DMS153 (cell line): Measurements from ENCODE around the gene NR2F1-AS1.

Experiments used
- DNase-seq: peaks from one replicate; lab custom pipeline; 2025; lab: John Stamatoyannopoulos, UW

The NR2F1-AS1 gene

DNA sequence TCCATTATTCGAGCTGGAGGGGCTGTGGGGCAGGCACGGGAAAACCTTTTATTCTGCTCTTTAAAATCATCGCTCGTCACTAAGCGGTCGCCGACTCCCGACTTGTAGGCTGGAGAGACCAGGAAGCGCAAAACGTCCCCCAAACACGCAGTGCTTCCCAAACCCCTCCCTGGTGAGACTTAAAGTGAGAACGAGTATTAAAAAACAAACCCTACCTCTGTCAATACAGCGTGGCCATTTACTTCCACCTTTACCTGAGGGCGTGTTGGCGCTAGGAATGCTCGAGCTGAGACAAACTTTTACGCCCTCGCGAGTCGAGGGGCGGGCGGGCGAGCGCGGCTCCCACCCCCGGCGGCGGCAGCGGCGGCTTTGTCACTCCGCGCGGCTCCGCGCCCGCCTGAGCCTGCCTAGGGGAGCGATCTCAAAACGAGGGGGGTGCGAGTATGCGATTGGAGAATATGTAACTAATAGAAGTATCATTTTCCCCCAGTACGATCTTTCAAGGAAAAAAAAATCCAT is at the start of gene NR2F1-AS1:
Gene NR2F1-AS1, minus strand, starts transcription at position 293 of the 519 bp plus-strand sequence.
- no peak for DNase-seq

DNA sequence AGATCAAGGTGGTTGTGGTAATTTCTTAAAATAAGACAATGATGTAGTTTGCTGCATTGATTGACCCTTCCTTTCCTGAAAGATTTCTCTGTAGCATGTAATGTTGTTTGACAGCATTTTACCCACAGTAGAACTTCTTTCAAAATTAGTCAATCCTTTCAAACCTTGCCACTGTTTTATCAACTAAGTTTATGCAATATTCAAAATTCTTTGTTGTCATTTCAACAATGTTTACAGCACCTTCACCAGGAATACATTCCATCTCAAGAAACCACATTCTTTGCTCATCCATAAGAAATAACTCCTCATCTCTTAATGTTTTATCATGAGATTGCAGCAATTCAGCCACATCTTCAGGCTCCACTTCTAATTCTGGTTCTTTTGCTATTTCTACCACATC is 45.8 kb upstream of the NR2F1-AS1 start:
- DNase-seq: no peak

DNA sequence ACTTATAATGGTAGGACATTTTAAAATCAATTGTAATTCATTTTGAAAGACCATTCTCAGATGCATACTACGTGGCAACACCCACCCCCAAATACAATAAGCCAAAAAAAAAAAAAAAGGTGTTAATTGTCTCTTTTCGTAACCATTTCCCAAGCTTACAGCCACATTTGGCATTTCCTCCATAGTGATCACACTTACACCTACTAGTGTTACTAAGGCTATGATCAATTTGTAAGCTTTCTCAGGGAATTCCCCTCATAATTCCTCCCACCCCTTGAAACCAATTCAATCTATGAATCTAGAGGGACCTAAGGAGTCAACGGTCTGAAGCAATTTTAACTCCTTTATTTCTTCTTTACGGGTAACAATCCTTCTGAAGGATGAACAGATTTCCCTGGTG is 42.1 kb upstream of the NR2F1-AS1 start:
- DNase-seq: no peak

DNA sequence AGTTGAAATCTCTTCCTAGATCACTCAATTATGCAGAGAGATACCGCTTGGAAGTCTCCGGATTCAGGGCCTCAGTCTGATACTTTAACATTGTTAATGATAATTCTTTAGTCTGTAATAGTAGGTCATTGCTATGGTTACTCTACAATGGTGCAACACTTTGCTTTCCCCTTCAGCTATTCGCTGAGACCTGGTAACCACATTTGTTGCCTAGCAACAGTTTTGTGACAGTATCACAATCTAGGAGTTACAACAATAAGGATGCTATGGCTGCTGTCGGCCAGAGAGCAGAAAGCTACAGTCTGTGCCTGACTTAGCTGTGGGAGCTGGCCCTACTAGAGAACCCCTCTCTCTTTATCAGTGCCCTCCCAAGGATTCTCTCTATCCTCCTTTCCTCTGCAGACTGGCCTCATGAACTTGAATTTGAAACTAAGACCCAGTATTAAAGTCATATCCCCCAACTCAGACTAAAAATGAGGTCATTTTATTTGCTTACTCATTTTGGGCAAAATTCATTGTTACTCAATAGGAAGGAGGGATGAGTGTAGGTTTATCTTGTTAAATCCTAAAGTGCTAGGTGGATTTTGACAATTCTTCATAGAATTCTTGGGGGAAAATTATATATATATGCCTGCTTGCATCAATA is 41.3 kb upstream of the NR2F1-AS1 start:
- peak; percentile 59 for DNase-seq

DNA sequence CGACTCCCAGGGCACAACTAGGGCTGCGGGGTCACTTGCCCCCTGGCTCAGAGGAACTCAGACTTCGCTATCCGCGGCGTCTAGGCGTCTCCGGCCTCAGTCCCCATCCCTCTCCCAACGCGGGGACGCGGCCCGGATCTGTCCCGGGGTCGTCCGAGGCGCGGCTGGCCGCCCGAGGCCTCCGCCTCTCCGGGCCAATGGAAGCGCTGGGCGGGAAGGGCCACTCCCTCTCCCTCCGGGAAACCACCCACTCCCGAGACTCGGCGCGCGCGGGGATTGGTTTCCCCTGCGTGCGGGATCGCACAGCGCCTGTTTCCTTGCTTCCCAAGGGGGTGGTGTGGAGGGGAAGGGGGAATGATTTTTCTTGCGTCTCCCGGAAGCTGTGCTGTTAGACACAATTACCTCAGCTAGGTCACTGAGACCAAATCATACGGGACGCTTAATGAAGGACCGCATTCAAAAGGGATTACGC is 40.3 kb upstream of the NR2F1-AS1 start:
- peak; percentile 66 for DNase-seq

DNA sequence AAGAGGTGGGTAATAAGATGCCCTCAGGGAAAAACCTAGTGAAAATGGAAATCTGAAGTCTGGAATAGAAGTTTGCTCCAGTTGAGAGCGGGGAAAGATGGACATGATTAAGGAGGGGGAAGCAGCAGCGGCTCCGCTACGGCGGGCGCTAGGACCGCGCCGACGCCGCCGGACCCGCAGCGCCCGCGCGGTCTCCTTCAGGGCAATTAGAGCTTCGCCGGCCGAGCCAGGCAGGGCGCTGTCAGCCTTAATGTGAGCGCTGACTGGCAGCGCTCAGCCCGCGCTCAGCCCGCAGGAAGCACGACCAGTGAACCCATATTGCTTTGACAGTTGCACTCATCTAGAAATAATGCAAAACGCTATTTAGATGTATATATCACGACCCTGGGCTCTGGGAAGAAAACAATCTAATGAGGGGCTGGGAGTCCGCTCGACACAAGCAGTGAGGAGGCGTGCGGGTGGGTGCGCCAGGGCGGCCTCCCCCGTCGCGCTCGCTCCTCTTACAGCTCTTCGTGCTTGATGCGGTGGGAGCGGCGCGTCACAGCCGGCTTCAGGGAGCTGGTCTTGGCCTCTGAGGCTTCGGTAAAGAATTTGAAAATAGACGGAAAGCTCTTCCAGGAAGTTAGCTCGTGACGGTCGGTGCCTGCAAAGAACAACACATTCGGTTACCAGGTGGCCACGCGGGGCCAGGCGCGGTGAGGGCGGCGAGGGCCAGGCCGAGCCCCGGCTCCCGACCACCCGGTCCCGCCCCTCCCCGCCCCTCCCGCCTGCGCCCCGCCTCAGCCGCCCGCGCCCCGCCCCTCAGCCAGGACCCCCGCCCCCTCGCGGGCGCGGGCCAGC is 39.7 kb upstream of the NR2F1-AS1 start:
- peak; percentile 59 for DNase-seq

DNA sequence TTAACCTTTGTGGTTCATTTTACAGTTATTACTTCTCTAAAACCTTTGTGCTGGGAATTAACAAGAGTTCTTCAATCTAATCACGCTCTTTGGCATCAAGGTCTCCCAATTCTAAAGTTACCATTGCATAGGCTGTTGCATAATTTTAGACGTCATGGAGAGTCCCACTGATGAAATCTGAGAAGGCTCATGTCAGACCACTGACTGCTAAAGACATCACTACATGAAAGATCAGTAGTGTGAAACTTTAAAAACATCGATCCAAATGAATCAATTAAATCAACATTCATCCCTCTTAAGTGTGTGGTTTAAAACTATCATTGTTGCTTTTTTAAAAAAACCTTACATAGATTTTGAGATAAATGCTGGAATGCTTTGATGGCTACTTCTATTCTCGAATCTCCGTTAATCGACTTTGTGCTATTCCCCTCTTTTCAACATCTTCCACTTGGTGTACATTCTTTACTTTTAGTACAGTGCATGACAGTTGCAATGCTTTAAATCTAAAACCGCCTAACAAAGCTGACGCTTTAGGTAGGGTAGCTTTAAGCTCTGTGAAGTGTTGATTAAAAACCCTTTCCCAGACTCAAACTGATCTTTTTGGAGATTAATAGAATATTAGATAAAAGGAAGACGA is 35.6 kb upstream of the NR2F1-AS1 start:
- no peak for DNase-seq

DNA sequence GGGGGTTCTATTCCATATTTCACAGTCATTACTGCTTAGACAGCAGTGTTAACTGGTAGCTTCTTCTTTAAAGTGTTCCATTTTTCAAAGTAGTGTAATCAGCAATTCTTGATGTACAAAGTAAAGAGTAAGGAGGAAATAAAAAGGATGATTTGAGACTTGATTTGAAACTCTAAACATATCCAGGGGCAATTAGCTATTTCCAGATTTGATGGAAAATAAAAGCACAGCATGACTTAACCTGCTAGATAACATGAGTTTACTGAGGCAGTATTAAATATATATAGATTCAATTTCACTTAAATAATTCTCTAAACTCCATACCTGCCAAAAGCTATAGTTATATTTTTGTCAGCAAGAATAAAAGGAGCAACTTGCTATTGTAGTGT is 31.8 kb upstream of the NR2F1-AS1 start:
- no peak for DNase-seq

DNA sequence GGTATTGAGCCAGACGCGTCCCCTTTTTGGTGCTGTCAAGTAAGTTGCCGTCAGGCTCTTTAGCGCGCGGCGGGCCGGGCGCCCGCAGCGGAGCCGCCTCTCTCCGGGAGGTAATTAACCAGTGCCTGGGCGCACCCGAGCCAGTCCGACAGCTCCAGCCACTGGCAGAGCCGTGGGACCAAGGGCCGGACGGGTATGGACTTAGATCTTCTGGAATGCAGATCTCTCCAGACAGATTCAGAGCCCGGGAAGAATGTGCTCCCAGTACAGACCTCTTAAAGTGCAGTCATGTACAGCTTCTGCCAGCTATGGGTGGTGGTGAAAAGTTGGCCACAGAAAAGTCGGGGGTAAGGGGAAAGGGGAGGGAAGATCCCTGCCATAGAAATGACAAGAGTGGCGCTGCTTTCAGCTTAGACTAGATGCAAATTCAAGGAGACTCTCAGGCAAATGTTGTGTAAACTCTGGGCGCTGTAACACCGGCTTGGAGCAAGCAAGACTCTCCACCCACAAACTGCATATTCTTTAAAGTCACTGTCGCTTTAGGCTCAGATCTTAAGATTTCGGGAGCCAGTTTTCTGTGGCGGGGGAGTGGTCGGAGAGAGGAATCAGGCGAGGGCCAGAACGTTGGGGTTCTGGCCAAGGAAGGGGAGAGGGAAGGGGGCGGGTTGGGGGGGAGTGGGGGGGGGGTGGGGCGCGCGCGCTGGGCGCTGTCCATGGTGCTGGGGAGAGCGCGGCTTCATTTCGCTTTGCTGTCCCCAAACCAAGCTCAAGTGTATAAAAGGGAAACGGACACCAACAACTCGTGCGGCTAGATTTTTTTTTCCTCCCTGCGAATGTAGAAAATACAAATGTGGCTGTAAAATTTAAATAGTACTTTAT is 31.2 kb upstream of the NR2F1-AS1 start:
- no peak for DNase-seq

DNA sequence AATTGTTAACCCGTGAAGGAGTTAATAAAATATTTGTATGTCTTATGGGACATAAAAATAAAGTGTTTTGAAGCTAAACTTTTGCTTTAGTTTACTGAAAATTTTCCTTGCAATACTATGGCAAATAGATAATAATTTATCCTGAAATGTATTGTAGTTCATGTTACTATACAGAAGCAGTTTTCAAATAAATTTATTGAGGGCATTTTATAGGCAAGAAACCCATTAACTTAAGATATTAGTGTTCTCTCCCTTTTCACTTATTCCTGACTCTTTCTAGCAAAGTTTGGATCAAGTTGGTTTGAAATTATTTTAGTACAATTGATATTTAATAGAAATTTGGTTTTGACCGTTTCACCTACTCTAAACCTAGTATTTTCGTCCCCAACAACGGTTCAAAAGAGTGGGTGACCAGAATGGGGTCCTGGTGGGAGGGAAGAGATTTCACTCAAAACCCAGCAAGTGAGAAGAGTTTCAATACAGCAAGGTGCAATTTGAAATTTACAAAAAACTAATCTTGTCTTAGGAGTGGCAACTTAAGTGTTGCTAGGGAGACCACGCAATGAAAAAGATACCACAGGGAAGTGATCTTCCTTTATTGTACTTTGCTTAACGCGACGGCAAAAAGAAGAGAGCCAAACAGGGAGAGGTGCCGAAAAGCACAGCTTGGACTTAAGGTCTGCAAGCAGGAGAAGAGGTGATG is 30.4 kb upstream of the NR2F1-AS1 start:
- no peak for DNase-seq

DNA sequence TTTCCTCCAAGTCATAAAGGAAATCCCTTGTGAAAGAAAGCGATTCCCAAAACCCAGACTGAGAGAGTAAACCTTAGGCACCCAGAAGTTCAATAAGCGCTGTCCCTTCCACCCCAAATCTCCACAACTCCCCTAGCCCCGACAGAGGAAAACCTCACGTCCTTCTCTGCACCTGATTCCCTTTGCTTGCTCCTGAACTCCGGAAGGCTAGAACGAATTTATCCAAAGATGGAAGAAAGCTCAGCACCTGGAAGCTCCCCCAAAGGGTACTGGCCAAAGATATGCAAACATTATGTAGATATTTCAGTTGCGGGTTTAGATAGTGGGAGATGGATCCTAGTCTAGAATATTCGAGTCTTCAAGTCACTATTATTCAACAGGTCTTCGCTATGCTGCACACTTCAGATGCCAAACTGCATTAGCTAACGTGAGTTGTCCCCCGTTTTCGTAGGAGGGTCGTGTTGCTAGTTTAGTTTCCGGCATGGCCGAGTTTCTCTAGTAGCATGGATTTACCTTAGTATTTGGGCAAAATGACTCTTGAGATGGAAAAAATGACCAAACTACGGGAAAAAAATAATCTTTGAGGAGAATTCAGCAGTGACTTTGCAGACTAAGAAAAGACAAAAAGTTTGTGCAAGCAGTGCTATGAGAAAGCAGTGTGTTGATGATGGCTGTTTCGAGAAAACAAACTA is 29.7 kb upstream of the NR2F1-AS1 start:
- no peak for DNase-seq

DNA sequence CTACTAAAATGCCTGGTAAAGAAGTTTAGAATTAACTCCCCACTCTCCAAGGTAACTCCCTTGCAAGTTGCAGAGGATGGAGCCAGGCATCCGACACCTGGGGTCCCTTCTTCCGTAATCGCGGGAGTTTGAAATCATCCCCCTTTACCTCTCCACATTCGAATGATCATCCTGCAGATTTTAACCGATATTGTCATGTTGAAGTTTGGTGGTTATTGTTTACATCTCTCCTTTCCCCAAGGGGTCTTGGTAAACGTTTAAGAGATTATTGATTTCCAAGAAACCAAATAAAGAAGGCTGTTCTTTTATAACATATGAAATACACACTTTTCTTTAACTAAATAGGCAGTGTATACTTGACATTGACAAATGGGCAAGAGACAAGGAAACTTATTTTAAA is 28.7 kb upstream of the NR2F1-AS1 start:
- no peak for DNase-seq

DNA sequence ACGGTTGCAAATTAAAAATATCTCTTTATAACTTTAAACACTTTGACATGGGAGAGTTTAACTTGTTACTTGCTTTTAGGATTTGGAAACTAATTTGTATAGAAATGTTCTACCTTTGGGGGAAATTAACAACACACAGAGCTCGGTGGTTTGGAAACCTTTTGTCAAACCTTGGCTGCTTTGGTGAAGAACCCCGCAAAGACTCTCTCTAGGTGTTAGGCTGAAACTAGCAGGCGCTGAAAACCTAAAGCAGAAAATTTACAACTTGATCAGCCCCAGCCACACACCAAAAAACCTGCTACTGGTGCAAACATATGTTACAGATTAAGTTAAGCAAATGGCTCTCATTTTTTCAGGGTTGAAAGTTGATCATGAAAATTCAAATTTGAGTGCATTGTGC is 27.8 kb upstream of the NR2F1-AS1 start:
- no peak for DNase-seq

DNA sequence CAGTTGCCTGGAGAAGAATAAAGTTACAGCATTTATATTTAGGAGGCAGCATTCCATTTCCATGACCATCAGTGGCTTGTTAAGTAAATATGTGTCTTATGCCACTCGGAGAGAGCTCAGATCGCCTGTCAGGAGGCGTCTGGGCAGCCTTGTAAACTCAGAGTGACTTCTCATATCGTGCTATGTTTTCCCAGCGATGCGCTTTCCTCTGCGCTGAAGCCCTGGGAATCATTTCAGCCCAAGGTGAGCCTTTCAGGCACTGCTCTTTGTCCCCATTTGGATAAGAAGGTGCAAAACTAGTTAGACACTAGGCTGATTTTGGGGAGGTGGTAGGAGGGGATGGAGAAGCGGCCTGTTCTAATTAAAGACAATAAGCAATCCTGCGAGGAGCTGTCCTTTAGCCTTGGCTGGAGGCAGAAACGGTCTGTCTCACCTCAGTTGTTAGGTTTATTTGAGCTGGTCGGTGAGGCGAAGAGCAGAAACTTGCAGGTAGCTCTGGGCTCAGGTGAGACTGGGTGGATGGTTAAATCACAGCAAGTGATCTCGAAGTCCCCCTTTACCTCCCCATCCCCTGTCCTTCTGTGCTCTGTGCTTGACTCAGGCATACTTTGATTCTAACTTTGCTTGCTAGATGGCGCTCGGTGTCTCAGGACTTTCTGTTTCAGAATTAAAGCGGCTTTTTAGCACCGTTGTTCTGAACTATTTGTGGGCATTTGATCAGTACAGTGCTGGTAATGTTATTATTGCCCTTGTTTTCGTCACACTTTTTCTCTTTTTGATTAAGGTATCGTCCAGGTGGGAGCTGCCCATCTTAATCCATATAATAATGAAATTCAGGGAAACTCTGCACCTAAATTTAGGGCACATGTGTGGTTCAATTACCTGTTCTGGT is 26.6 kb upstream of the NR2F1-AS1 start:
- DNase-seq: no peak

DNA sequence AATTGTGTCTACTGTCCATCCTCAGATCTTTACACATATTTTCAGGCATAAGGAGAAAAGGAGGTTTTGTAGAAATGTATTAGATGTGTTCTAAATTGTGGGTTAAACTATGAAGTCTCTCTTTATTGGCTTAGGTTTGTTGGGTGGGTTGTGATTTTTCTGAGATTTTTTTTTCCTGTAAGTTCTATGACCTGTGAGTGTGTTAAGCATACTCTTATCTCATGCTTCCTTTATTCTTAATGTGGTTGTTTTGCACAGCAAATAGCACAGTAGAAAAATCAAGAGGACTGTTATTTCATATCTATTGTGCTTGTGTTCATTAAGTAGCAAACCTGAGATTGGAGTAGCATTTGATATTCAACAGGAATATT is 25.3 kb upstream of the NR2F1-AS1 start:
- DNase-seq: no peak

DNA sequence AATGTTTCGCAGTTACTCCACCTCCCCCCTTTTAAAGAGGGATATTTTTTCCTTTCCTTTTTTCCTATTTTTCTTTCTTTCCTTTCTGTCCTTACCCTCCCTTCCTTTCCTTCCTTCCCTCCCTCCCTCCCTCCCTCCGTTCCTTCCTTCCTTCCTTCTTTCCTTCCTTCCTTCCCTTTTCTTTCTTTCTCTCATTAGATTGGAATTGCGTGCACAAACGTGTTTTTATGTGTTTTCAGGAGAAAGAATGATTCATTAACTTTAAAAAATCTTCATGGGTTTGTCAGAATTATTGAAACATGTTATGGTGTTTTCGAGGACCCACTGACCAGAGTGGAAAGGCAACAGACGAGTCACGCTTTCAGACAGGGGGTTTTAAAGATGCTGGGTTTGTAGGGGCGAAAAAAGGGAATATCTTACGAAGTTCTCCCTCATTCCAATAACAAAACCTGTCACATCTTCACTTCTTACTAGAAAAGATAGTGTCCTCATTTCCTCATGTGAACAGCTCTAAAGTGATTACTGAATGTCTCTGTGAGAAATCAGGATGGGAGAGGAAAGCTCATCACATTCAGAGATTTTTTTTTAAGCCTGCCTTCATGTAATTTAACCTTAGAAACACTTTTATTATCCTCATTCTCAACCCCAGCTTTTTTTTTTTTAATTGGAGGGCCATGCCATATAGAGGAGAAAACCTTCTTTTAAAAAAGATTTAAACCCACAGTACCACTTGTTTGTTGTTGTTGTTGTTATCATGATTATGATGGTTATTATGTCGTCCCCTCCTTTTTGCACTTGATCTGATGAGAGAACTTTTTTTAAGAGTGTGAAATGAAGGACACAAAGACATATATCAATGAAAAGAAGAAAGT is 23.9 kb upstream of the NR2F1-AS1 start:
- no peak for DNase-seq

DNA sequence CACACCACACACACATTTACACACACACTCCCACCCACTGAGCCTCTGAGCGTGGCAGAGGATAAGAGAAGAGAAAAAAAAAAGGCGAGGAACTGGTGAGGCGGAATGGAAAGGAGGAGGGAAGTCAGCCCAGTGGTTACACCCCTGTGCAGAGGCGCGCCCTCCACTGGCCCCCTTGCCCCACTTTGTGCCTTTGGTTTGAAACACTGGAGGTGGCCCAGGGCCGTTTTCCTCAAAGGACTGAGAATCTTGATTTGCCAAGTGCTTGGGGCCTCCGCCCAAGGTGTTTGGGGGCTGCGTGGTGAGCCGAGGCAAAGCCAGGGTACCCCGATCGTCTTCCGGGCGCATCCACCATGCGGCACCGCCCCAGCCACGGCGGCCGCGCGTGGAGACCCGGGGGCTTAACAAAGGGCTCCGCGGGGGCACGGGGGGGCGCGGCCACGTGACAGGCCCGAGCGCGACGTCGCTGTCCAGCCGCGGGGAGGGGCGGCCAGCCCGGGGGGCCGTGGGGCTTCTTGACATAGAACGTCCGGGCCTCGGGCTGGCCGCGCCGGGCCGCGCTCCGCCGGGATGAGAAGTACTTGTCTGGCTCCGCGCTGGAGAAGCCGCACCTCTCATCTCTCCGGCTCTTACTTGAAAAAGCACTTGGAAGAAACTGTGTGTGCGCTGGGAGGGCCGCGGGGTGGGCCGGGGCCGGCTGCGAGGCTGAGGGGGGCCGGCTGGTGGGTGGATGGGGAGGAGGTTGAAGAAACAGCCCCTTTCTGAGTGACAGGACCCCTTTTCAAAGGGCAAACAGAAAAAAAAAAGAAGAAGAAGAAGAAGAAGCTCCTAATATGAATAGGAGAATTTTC is 23.0 kb upstream of the NR2F1-AS1 start:
- DNase-seq: no peak
